CD8-positive, alpha-beta memory T cell (primary cell): ENCODE data around the gene TM9SF1. TPM values are rescaled to one million over a fixed set of nuclear protein-coding genes. Genes with fewer than 3 reads are reported as not detected.

Experiments used
- CTCF ChIA-PET: fragments of 350-600 bp; sonication (Branson Sonifier 250); formaldehyde crosslinking; loops from one replicate; lab custom pipeline; 2021; ENCODE audit warnings: antibody characterized with exemption; lab: Charles Lee
- POLR2A ChIA-PET: fragments of 350-600 bp; sonication (Branson Sonifier 250); formaldehyde crosslinking; loops from one replicate; lab custom pipeline; 2021; ENCODE audit warnings: antibody characterized with exemption; lab: Charles Lee
- DNase-seq, 5 donors: peaks; one replicate each; pipeline versions ENCODE4 v3.0.0 to v3.0.0-alpha.2; 2020 to 2022; ENCODE audit warnings: mixed read lengths in 1 of 5
- H3K27ac ChIP-seq: one replicate; pipeline ENCODE4 v1.7.0; 2013; ENCODE audit warnings: low read depth, mild to moderate bottlenecking, low read length, moderate library complexity
- H3K27me3 ChIP-seq: 2 replicates; pipeline ENCODE4 v1.7.0; 2013; ENCODE audit warnings: low read length, mild to moderate bottlenecking; ENCODE audit not compliant: insufficient read depth, poor library complexity, severe bottlenecking
- H3K36me3 ChIP-seq: 2 replicates; pipeline ENCODE4 v1.7.0; 2013; ENCODE audit warnings: mild to moderate bottlenecking, low read length, moderate library complexity; ENCODE audit not compliant: insufficient read depth
- H3K4me1 ChIP-seq: 2 replicates; pipeline ENCODE4 v1.7.0; 2013; ENCODE audit warnings: mild to moderate bottlenecking, low read length, moderate library complexity; ENCODE audit not compliant: insufficient read depth
- H3K4me3 ChIP-seq: 2 replicates; pipeline ENCODE4 v1.7.0; 2013; ENCODE audit warnings: mild to moderate bottlenecking, low read length
- H3K9me3 ChIP-seq: 2 replicates; pipeline ENCODE4 v1.7.0; 2013; ENCODE audit warnings: mild to moderate bottlenecking, low read length
- H3K27ac Mint-ChIP-seq, 8 donors: one replicate each; pipeline ENCODE4 v1.8.0; 2020 to 2021; ENCODE audit warnings: mixed read lengths in 8 of 8, mild to moderate bottlenecking in 6 of 8, inconsistent platforms in 3 of 8, moderate library complexity in 3 of 8
- H3K27me3 Mint-ChIP-seq, 2 donors: one replicate each; pipeline ENCODE4 v1.8.0; 2020 to 2021; ENCODE audit warnings: mixed read lengths in 2 of 2, mild to moderate bottlenecking in 1 of 2, moderate library complexity in 1 of 2
- H3K36me3 Mint-ChIP-seq, 3 donors: one replicate each; pipeline ENCODE4 v1.8.0; 2020 to 2021; ENCODE audit warnings: mixed read lengths in 3 of 3, inconsistent platforms in 1 of 3, mild to moderate bottlenecking in 1 of 3
- H3K4me1 Mint-ChIP-seq, 3 donors: one replicate each; pipeline ENCODE4 v1.8.0; 2020 to 2021; ENCODE audit warnings: mixed read lengths in 3 of 3, inconsistent platforms in 1 of 3, mild to moderate bottlenecking in 1 of 3
- H3K4me3 Mint-ChIP-seq, 7 donors: one replicate each; pipeline ENCODE4 v1.8.0; 2020 to 2021; ENCODE audit warnings: mixed read lengths in 7 of 7, mild to moderate bottlenecking in 6 of 7, moderate library complexity in 4 of 7, inconsistent platforms in 2 of 7
- H3K9me3 Mint-ChIP-seq, 5 donors: one replicate each; pipeline ENCODE4 v1.8.0; 2020 to 2022; ENCODE audit warnings: mixed read lengths in 5 of 5, mild to moderate bottlenecking in 3 of 5, moderate library complexity in 2 of 5, inconsistent platforms in 1 of 5
- polyA plus RNA-seq: library from polyadenylated mRNA; unstranded; fragments of 300-500 nt; fragmentation: Illumina TruSeq; gene quantifications from one replicate; pipeline ENCODE4 v1.2.3, GENCODE V29; 2021
- total RNA-seq, 2 experiments: library from RNA; stranded (reverse); gene quantifications; one replicate each; pipeline ENCODE4 v1.2.3, GENCODE V29; 2021

The TM9SF1 gene
- total and polyA plus RNA-seq, 3 experiments from 2014 or later: 30.0 to 34.0 (median 31.3) TPM

- no peak for DNase-seq
- Mint-ChIP-seq H3K36me3 (peaks cover 0 to 63% (median 18%) of the 10 kb centered on the region in 3 donors), H3K9me3 (no peaks in the 10 kb centered on the region), H3K4me3 (peak within 1 kb of the TSS; percentile 95 to 99 (median 98)), H3K27me3 (no peaks in the 10 kb centered on the region), H3K4me1 (peaks cover 49 to 70% (median 68%) of the 10 kb centered on the region in 3 donors), H3K27ac (peak within 1 kb of the TSS; percentile 95 to 99 (median 98))
- Histone ChIP-seq H3K4me3 (peak within 1 kb of the TSS; percentile 92), H3K4me1 (peaks cover 38% of the 10 kb centered on the region), H3K36me3 (peaks cover 38% of the 10 kb centered on the region), H3K27me3 (no peaks in the 10 kb centered on the region), H3K9me3 (no peaks in the 10 kb centered on the region), H3K27ac (peak within 1 kb of the TSS; percentile 79)
- POLR2A ChIA-PET: interaction anchor here (2.3 kb wide), 1 partner anchor 9 kb away, joined by 30 read pairs; the partner anchor contains the start of gene TINF2
- CTCF ChIA-PET: interaction anchor here (0.6 to 3.2 kb wide), 4 partner anchors 9 to 123 kb away, joined by 3 to 16 read pairs (median 4); partner anchors contain the start of genes MDP1, TINF2 and TM9SF1
Observed at GRCh38 chr14:24232645-24233537, 37.6 kb upstream of the TM9SF1 start, which contains the start of gene GMPR2. Gene GMPR2, plus strand, starts transcription at chr14:24232929. Its CDS starts 325 bp downstream, at chr14:24233254.

GRCh38 chr14:24232121-24232644, 36.9 kb upstream of the TM9SF1 start, which contains the start of gene NEDD8:
Gene NEDD8, minus strand, starts transcription at chr14:24232367. Its CDS starts 100 bp downstream, at chr14:24232267.
- H3K27ac ChIP-seq: peak within 1 kb of the TSS; percentile 79
- peaks cover 45 to 67% (median 66%) of the 10 kb centered on the region in 3 donors for H3K4me1 Mint-ChIP-seq
- peaks cover 38% of the 10 kb centered on the region for H3K4me1 ChIP-seq
- no peaks in the 10 kb centered on the region for H3K27me3 ChIP-seq
- POLR2A ChIA-PET: interaction anchor here (2.3 kb wide), 1 partner anchor 10 kb away, joined by 30 read pairs; the partner anchor contains the start of gene TINF2
- peak within 1 kb of the TSS; percentile 95 to 99 (median 98) for H3K4me3 Mint-ChIP-seq
- H3K9me3 Mint-ChIP-seq: no peaks in the 10 kb centered on the region
- peak within 1 kb of the TSS; percentile 95 to 99 (median 98) for H3K27ac Mint-ChIP-seq
- peak; percentile 74 to 93 (median 84) for DNase-seq
- CTCF ChIA-PET: interaction anchor here (1.6 to 3.2 kb wide), 2 partner anchors 10 to 17 kb away, joined by 6 to 16 read pairs; partner anchors contain the start of genes MDP1 and TINF2
- H3K27me3 Mint-ChIP-seq: no peaks in the 10 kb centered on the region
- no peaks in the 10 kb centered on the region for H3K9me3 ChIP-seq
- H3K36me3 Mint-ChIP-seq: peaks cover 0 to 61% (median 11%) of the 10 kb centered on the region in 3 donors
- peak within 1 kb of the TSS; percentile 92 for H3K4me3 ChIP-seq
- peaks cover 34% of the 10 kb centered on the region for H3K36me3 ChIP-seq

- ChIA-PET POLR2A (interaction anchor here (0.6 kb wide), 2 partner anchors 21 to 381 kb away, joined by 3 to 4 read pairs; no protein-coding TSS in a partner anchor), CTCF (interaction anchor here (0.6 to 1.3 kb wide), 4 partner anchors 11 to 76 kb away, joined by 3 to 7 read pairs (median 4); partner anchors contain the start of genes CIDEB, MDP1, RABGGTA and TINF2)
- peak overlapping the region; percentile 95 to 99 (median 98) for H3K27ac Mint-ChIP-seq
- peak in 3 of 5 donors; percentile 7 to 19 (median 14) for DNase-seq
- Histone ChIP-seq H3K9me3 (no peaks in the 10 kb centered on the region), H3K4me3 (peak overlapping the region; percentile 92), H3K27me3 (no peaks in the 10 kb centered on the region), H3K36me3 (peaks cover 27% of the 10 kb centered on the region), H3K27ac (peak overlapping the region; percentile 79), H3K4me1 (peaks cover 38% of the 10 kb centered on the region)
- H3K4me1 Mint-ChIP-seq: peaks cover 47 to 70% (median 67%) of the 10 kb centered on the region in 3 donors
- H3K9me3 Mint-ChIP-seq: no peaks in the 10 kb centered on the region
- peak overlapping the region; percentile 95 to 99 (median 98) for H3K4me3 Mint-ChIP-seq
- H3K27me3 Mint-ChIP-seq: no peaks in the 10 kb centered on the region
- peaks cover 0 to 60% (median 8%) of the 10 kb centered on the region in 3 donors for H3K36me3 Mint-ChIP-seq
Observed at GRCh38 chr14:24231263-24232120, 36.3 kb upstream of the TM9SF1 start.

- no peak for DNase-seq
- H3K4me3 ChIP-seq: no peak overlapping the region
- H3K27me3 Mint-ChIP-seq: no peaks in the 10 kb centered on the region
- CTCF ChIA-PET: interaction anchor here (0.9 to 2.1 kb wide), 3 partner anchors 14 to 202 kb away, joined by 3 to 7 read pairs (median 5); partner anchors contain the start of genes IRF9 and TINF2
- H3K27me3 ChIP-seq: no peaks in the 10 kb centered on the region
- H3K27ac Mint-ChIP-seq: peak overlapping the region in 2 of 8 donors; percentile 14 to 75
- H3K4me1 Mint-ChIP-seq: peaks cover 38 to 62% (median 47%) of the 10 kb centered on the region in 3 donors
- H3K9me3 Mint-ChIP-seq: no peaks in the 10 kb centered on the region
- peaks cover under 1% of the 10 kb centered on the region for H3K36me3 ChIP-seq
- H3K9me3 ChIP-seq: no peaks in the 10 kb centered on the region
- H3K4me3 Mint-ChIP-seq: no peak overlapping the region
- H3K27ac ChIP-seq: no peak overlapping the region
- H3K4me1 ChIP-seq: peaks cover 23% of the 10 kb centered on the region
- peaks cover 0 to 46% (median 0%) of the 10 kb centered on the region in 3 donors for H3K36me3 Mint-ChIP-seq
- POLR2A ChIA-PET: interaction anchor here (0.6 kb wide), 1 partner anchor 92 kb away, joined by 4 read pairs; no protein-coding TSS in a partner anchor
Observed at GRCh38 chr14:24228902-24229301, 33.7 kb upstream of the TM9SF1 start.

- Histone ChIP-seq H3K36me3 (no peaks in the 10 kb centered on the region), H3K27ac (no peak overlapping the region), H3K4me1 (peaks cover 9% of the 10 kb centered on the region), H3K27me3 (no peaks in the 10 kb centered on the region), H3K9me3 (no peaks in the 10 kb centered on the region), H3K4me3 (no peak overlapping the region)
- peak overlapping the region in 1 of 7 donors; percentile 80 for H3K4me3 Mint-ChIP-seq
- H3K27ac Mint-ChIP-seq: peak overlapping the region in 3 of 8 donors; percentile 9 to 49 (median 32)
- no peak for DNase-seq
- CTCF ChIA-PET: interaction anchor here (1.0 kb wide), 1 partner anchor 15 kb away, joined by 3 read pairs; no protein-coding TSS in a partner anchor
- POLR2A ChIA-PET: no interaction called here
- H3K36me3 Mint-ChIP-seq: peaks cover 0 to 33% (median 0%) of the 10 kb centered on the region in 3 donors
- H3K4me1 Mint-ChIP-seq: peaks cover 23 to 40% (median 28%) of the 10 kb centered on the region in 3 donors
- H3K9me3 Mint-ChIP-seq: no peaks in the 10 kb centered on the region
- no peaks in the 10 kb centered on the region for H3K27me3 Mint-ChIP-seq
Observed at GRCh38 chr14:24226473-24226872, 31.2 kb upstream of the TM9SF1 start.

GRCh38 chr14:24224618-24225071, 29.4 kb upstream of the TM9SF1 start:
- no peak for DNase-seq
- H3K9me3 Mint-ChIP-seq: no peaks in the 10 kb centered on the region
- Histone ChIP-seq H3K36me3 (no peaks in the 10 kb centered on the region), H3K27ac (no peak overlapping the region), H3K4me1 (no peaks in the 10 kb centered on the region), H3K4me3 (no peak overlapping the region), H3K27me3 (no peaks in the 10 kb centered on the region), H3K9me3 (no peaks in the 10 kb centered on the region)
- peaks cover 18 to 32% (median 23%) of the 10 kb centered on the region in 3 donors for H3K4me1 Mint-ChIP-seq
- H3K36me3 Mint-ChIP-seq: peaks cover 0 to 32% (median under 1%) of the 10 kb centered on the region in 3 donors
- no peak overlapping the region for H3K4me3 Mint-ChIP-seq
- peak overlapping the region in 5 of 8 donors; percentile 4 to 31 (median 23) for H3K27ac Mint-ChIP-seq
- H3K27me3 Mint-ChIP-seq: no peaks in the 10 kb centered on the region
- CTCF ChIA-PET: interaction anchor here (0.7 to 2.2 kb wide), 3 partner anchors 10 to 108 kb away, joined by 3 to 10 read pairs (median 3); partner anchors contain the start of gene TINF2
- POLR2A ChIA-PET: no interaction called here
